ENCODE results near the gene NOB1.

- no peak for TF ChIP-seq POLR2A (IDR thresholded peaks at IDR 0.05)
- no peak for TF ChIP-seq CTCF (IDR thresholded peaks at IDR 0.05)
Measured at GRCh38 chr16:69701866-69702265, 52.9 kb downstream of the NOB1 start.
